Ishikawa (cell line): Measurements from ENCODE around the gene TUBGCP6.

Source experiments
- CEBPB ChIP-seq: IDR thresholded peaks from 2 replicates; pipeline ENCODE4 v1.6.1; 2012
- CREB1 ChIP-seq: IDR thresholded peaks from 2 replicates; pipeline ENCODE4 v1.6.1; 2012; ENCODE audit warnings: low read depth
- EGR1 ChIP-seq: IDR thresholded peaks from 2 replicates; pipeline ENCODE4 v1.6.1; 2012
- EP300 ChIP-seq: IDR thresholded peaks from 2 replicates; pipeline ENCODE4 v1.6.1; 2012; ENCODE audit warnings: borderline replicate concordance
- FOXM1 ChIP-seq: IDR thresholded peaks from 2 replicates; pipeline ENCODE4 v1.6.1; 2012; ENCODE audit warnings: low read depth, borderline replicate concordance
- MAX ChIP-seq: IDR thresholded peaks from 2 replicates; pipeline ENCODE4 v1.6.1; 2012
- NFIC ChIP-seq: IDR thresholded peaks from 2 replicates; pipeline ENCODE4 v1.6.1; 2012
- RAD21 ChIP-seq: IDR thresholded peaks from 2 replicates; pipeline ENCODE4 v1.6.1; 2012; ENCODE audit warnings: low read depth
- REST ChIP-seq: IDR thresholded peaks from 2 replicates; pipeline ENCODE4 v1.6.1; 2012; ENCODE audit warnings: low read depth, mild to moderate bottlenecking
- TAF1 ChIP-seq: IDR thresholded peaks from 2 replicates; pipeline ENCODE4 v1.6.1; 2012; ENCODE audit warnings: low read depth, mild to moderate bottlenecking
- TCF12 ChIP-seq: IDR thresholded peaks from 2 replicates; pipeline ENCODE4 v1.6.1; 2012; ENCODE audit warnings: low read depth
- TEAD4 ChIP-seq: IDR thresholded peaks from 2 replicates; pipeline ENCODE4 v1.6.1; 2012
- USF1 ChIP-seq: IDR thresholded peaks from 2 replicates; pipeline ENCODE4 v1.6.1; 2012
- YY1 ChIP-seq: IDR thresholded peaks from 2 replicates; pipeline ENCODE4 v1.6.1; 2012; ENCODE audit warnings: low read depth

GRCh38 chr22:50247748-50248147, 2.9 kb upstream of the TUBGCP6 start:
- TF ChIP-seq MAX (no peak), EGR1 (no peak), YY1 (no peak), TAF1 (no peak), RAD21 (no peak), FOXM1 (no peak), USF1 (no peak), CEBPB (no peak), REST (no peak), CREB1 (peak; percentile 67; the same call in 1 of the 2 replicates), EP300 (no peak), TEAD4 (no peak), TCF12 (no peak), NFIC (no peak)
